ENCODE measurements around the gene BTG1. TPM values are rescaled to one million over a fixed set of nuclear protein-coding genes. Genes with fewer than 3 reads are reported as not detected.

BTG1 gene
- total and polyA plus RNA-seq, 2 experiments from 2014 or later = 15.5 to 36.2 TPM

DNA sequence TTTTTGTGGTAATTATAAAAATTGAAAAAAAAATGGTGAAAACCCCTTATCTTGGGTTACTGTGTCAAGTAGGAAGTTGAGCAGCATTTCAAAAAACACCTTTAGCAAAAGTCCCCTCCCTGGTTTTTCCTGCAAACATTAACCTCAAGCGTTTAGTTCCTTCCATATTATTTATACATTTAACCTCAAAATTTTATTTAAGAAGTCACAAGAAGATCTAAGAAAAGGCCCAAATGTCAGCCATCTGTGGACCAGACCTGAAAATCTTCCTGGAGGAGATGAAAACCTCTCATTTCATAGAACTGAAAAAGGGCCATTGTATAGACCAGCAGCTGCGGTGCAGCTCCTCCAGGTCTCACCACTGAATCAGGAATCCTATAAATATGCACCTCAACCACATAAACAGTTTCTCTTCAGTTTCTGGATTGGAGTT lies 40.4 kb upstream of the BTG1 start:
- Mint-ChIP-seq H3K36me3 (ENCODE audit: low read depth) (no peaks in the 10 kb centered on the region), H3K27ac (no peak overlapping the region), H3K4me1 (peaks cover 7% of the 10 kb centered on the region), H3K4me3 (no peak overlapping the region), H3K9me3 (no peaks in the 10 kb centered on the region), H3K27me3 (ENCODE audit: insufficient read depth, low read depth, poor library complexity) (no peaks in the 10 kb centered on the region)
- H3K36me3 ChIP-seq (ENCODE audit: insufficient read depth) = no peaks in the 10 kb centered on the region
- H3K9me2 ChIP-seq (ENCODE audit: insufficient read depth) = peaks cover 12% of the 10 kb centered on the region
- ATAC-seq (no peak), DNase-seq (ENCODE audit: low spot score) (no peak)
- H4K20me1 ChIP-seq (replicated peaks; ENCODE audit: insufficient read depth) = no peaks in the 10 kb centered on the region
- no peaks in the 10 kb centered on the region for H3K79me2 ChIP-seq (replicated peaks; ENCODE audit: insufficient read depth)
- H3K27ac ChIP-seq (ENCODE audit: low read depth) = no peak overlapping the region
- H2AFZ ChIP-seq = no peak overlapping the region
- no peaks in the 10 kb centered on the region for H3K27me3 ChIP-seq (ENCODE audit: insufficient read depth)
- H3K4me1 ChIP-seq (ENCODE audit: insufficient read depth) = peaks cover 10% of the 10 kb centered on the region
- H3F3A ChIP-seq (replicated peaks; ENCODE audit: low read depth) = no peaks in the 10 kb centered on the region
- H3K4me2 ChIP-seq = no peak overlapping the region
- no peak overlapping the region for H3K4me3 ChIP-seq
- TF ChIP-seq, protein P1, sequence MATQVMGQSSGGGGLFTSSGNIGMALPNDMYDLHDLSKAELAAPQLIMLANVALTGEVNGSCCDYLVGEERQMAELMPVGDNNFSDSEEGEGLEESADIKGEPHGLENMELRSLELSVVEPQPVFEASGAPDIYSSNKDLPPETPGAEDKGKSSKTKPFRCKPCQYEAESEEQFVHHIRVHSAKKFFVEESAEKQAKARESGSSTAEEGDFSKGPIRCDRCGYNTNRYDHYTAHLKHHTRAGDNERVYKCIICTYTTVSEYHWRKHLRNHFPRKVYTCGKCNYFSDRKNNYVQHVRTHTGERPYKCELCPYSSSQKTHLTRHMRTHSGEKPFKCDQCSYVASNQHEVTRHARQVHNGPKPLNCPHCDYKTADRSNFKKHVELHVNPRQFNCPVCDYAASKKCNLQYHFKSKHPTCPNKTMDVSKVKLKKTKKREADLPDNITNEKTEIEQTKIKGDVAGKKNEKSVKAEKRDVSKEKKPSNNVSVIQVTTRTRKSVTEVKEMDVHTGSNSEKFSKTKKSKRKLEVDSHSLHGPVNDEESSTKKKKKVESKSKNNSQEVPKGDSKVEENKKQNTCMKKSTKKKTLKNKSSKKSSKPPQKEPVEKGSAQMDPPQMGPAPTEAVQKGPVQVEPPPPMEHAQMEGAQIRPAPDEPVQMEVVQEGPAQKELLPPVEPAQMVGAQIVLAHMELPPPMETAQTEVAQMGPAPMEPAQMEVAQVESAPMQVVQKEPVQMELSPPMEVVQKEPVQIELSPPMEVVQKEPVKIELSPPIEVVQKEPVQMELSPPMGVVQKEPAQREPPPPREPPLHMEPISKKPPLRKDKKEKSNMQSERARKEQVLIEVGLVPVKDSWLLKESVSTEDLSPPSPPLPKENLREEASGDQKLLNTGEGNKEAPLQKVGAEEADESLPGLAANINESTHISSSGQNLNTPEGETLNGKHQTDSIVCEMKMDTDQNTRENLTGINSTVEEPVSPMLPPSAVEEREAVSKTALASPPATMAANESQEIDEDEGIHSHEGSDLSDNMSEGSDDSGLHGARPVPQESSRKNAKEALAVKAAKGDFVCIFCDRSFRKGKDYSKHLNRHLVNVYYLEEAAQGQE (IDR thresholded peaks at IDR 0.05; ENCODE audit: unreplicated experiment) = no peak
- TF ChIP-seq POLR2AphosphoS5 (IDR thresholded peaks at IDR 0.05; ENCODE audit: low read depth) (no peak), NANOG (IDR thresholded peaks at IDR 0.05; ENCODE audit: borderline replicate concordance) (no peak), STAT1 (IDR thresholded peaks at IDR 0.05; ENCODE audit: unreplicated experiment) (no peak), ZNF462 (CRISPR knock-in tag; IDR thresholded peaks at IDR 0.05) (no peak), EZH2phosphoT487 (IDR thresholded peaks at IDR 0.05; ENCODE audit: unreplicated experiment) (no peak), ZNF331 (CRISPR knock-in tag; IDR thresholded peaks at IDR 0.05; ENCODE audit: low read depth) (no peak)
- TF ChIP-seq, protein P2, sequence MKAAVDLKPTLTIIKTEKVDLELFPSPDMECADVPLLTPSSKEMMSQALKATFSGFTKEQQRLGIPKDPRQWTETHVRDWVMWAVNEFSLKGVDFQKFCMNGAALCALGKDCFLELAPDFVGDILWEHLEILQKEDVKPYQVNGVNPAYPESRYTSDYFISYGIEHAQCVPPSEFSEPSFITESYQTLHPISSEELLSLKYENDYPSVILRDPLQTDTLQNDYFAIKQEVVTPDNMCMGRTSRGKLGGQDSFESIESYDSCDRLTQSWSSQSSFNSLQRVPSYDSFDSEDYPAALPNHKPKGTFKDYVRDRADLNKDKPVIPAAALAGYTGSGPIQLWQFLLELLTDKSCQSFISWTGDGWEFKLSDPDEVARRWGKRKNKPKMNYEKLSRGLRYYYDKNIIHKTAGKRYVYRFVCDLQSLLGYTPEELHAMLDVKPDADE (IDR thresholded peaks at IDR 0.05) = no peak

Data from GM23338 (cell line).